Activated gamma-delta T cell treated with anti-CD3 and anti-CD28 coated beads, Interleukin-2, amount 50 U/mL, for 16 hours (primary cell): ENCODE data around the gene POLR2A.
"Not testable (repeated sequence)": the region's sequence is repeated elsewhere in the genome, so short reads cannot be mapped to it uniquely, and the experiment has no call there.

Source experiments
- DNase-seq: peaks from one replicate; pipeline ENCODE4 v3.0.0-alpha.2; 2020; ENCODE audit warnings: low read depth

The POLR2A gene

DNA sequence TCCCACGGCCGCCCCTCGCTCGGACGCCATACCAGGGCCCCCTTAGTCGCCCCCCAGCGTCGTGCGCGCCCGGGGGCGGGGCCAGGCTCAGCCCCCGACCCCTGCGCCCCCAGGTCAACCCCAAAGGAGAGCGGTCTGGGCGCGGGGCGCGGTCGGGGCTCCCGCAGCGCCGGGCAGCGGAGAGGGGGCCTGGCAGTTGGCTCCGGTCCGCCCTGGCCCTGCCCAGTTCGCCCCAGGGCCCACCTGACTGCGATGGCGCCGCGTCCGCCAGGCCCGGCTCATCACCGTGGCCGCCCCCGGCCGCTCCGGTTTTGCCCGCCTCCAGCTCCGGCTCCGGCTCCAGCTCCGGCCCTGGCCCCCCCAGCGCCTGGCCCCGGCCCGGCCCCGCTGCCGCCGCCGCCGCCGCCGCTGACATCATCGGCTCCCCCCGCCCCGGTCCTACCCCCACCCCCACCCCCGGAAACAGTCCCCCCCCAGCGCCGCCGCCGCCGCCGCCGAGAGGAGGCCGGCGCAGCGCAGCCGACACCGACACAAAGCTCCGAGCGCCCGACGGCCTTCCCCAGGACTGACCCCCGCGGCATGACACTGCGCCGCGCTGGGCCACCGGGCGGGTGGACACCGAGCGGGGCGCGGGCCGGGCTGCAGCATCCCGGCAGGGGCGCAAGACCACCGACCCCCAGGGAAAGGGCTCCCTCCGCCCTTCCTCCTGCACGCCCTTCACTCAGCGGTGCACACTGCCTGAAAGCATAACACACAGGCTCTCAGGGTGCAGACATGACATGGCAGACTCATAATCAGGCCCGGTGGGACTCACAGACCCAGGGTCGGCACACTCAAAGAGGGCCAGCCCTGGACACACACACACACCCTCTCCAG lies 4.7 kb upstream of the POLR2A start, which contains the start of gene ZBTB4:
ZBTB4 (minus strand) TSS at position 419 of the 876 bp plus-strand sequence. CDS start 12,830 bp downstream, outside the sequence.
- DNase-seq, result peak; percentile 45

DNA sequence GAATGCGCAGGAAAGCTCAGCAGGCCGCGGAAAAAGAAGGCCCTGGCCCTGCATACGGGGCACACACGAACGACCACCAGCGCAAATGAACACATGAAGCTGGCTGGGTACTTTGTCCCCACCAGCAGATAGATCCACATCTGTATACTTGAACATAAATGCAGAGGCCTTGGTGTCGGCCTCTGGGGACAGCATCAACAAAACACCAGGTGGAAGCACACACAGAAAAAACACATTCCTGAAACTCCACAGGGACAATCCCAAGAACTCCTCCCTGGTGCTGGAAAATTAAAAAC lies 4.1 kb upstream of the POLR2A start:
- DNase-seq, result no peak

DNA sequence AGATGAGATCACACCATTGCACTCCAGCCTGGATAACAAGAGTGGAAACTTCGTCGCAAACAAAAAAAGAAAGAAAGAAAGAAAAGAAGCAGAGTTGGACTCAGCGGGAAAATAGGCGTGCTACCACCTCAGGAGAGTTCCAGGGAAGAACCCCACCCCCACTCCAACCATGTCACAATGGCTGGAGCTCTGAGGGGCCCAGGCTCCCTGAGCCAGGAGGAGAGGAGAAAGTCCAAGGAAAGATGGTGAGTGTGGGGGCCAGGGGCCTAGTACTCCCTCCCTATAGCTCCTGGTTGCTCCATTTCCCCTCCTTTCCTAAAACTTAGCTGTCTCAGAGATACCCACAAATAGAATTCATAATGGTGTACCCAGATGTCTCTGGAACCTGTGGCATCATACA lies 2.9 kb upstream of the POLR2A start, which contains the start of gene SLC35G6:
SLC35G6 (plus strand) TSS at position 172 of the 400 bp plus-strand sequence; CDS start at position 243, 71 bp downstream.
- not testable (repeated sequence) for DNase-seq

DNA sequence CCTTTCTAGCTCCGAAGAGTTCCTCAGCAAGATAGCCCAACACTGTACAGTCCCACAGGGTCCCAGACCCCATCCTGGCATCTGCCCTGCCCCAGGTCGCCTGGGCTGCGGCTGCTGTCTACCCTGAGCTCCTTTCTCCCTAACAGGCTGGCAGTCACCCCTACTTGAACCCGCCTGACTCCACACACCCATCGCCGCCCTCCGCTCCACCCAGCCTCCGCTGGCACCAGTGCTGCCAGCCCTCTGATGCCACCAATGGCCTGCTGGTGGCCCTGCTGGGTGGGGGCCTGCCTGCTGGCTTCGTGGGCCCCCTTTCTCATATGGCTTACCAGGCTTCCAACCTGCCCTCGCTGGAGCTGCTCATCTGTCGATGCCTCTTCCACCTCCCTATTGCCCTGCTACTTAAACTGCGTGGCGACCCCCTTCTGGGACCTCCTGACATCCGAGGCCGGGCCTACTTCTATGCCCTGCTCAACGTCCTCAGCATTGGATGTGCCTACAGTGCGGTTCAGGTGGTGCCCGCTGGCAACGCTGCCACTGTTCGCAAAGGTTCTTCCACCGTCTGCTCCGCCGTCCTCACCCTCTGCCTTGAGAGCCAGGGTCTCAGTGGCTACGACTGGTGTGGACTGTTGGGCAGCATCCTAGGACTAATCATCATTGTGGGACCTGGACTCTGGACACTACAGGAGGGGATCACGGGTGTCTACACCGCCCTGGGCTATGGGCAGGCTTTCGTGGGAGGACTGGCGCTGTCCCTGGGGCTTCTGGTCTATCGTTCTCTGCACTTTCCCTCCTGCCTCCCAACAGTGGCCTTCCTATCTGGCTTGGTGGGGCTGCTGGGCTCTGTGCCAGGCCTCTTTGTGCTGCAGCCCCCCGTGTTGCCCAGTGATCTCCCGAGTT lies 2.1 kb upstream of the POLR2A start:
- DNase-seq, result not testable (repeated sequence)

DNA sequence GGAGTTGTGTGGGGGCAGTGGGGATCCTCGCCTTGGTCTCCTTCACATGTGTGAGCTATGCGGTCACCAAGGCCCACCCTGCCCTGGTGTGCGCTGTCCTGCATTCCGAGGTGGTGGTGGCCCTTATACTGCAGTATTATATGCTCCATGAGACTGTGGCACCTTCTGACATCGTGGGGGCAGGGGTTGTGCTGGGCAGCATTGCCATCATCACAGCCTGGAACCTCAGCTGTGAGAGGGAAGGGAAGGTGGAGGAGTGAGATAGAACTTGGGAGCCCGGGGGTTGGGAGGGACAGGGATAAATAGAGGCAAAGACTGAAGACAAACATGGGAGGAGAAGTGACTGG lies 1.5 kb upstream of the POLR2A start:
- not testable (repeated sequence) for DNase-seq

DNA sequence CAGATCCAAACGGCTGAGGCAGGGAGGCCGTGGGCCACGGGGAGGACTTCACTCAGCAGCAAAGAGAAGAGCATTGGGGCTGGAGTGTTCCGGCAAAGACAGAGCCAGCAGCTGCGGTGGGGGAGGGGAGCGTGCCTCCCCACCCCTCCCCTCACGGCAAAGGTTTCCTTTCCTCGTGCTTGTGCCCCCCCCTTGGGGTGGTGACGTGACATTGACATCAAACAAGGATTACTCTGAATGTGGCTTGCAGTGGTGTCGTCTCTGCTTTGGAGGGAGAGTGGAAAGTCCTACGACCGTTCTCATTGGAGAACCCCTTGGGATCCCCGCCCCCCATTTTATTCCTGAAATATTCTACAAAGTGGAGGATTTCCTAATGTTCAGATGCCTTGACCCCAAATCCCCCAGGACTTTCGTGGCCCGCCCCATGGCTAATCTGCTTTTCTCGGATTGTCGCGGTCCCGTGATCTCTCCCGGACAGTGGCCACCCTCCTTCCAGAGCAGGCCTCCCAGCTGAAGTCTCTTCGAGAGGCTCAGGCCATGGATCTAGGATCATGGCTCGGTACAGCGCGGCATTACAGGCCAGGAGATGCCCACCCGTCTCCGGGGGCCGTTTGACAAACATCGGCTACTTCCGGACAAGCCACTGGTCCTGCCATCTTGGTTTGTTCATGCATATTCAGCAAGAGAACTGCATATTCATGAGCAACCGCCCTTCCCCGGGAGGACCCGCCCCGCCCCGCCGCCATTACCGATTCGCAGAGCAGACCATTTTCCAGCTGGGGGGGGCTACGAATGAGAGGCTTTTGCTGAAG lies 705 bp upstream of the POLR2A start:
- peak; percentile 94 for DNase-seq

DNA sequence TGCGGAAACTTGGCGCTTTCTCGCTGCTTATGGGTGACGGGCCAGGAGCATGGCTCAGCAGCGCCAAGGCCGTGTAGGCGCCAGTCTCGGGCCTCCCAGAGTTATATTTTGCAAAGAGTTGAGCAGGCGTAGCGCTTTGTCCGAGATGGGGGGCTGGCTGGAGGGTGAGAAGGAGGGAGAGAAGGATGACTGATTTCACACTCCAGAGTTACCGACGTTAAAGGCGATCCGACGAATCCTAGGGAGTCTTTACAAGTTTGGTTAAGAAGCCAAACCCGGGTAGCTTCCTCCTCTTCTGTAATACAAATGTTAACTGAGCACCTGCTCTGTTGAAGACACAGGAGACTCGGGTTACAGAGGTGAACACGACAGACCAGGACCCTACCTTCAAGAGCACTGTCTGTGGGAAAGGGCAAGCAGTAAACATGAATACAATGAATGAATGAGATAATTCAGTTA lies 782 bp downstream of the POLR2A start:
- no peak for DNase-seq

DNA sequence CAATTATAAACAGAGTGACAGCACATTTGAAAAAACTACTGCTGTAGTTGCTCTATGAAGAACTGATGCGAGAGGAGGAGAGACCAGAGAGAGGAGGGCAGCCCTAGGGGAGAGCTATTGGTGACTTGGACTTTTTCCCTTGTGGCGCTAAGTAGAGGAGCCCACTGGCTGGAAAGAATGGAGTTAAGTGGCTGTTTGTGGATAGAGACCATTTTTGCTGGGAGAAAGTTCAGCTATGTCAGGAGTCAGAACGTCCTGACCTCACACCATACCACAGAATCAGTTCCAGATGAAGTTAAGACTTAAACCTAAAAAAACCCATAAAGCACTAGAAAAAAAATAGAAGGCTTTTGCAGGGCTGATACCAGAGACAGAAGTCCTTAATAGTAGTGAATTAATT lies 2.0 kb downstream of the POLR2A start:
- no peak for DNase-seq

DNA sequence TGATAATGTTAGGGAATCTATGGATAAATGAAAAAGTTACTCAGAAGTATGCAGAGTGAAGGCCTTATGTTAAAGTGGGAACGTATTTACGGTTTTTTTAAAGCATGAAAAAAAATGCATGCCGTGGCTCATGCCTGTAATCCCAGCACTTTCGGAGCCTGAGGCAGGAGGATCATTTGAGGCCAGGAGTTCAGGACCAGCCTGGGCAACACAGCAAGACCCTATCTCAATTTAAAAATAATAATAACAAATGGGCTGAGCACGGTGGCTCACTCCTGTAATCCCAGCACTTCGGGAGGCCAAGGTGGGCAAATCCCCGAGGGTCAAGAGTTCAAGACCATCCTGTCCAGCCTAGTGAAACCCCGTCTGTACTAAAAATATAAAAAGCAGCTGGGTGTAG lies 6.0 kb downstream of the POLR2A start:
- DNase-seq, result no peak

DNA sequence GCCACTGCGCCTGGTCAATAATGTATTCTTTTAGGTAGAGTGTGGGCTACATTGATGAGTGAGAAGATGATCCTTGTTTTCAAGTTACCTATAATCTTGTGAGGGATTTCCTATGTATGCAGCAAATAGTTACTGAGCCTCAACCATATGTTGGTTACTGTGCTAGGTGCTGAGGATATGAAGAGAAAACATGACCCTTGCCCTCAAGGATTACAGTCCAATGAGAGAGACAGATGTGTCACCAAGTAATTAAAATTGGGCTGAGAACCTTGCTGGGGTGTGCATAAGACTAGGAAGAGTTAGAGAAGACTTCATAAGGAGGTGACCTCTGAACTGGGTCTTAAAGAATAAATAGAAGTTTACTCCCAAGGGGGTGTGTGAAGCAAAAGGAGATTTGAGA lies 7.4 kb downstream of the POLR2A start:
- no peak for DNase-seq

DNA sequence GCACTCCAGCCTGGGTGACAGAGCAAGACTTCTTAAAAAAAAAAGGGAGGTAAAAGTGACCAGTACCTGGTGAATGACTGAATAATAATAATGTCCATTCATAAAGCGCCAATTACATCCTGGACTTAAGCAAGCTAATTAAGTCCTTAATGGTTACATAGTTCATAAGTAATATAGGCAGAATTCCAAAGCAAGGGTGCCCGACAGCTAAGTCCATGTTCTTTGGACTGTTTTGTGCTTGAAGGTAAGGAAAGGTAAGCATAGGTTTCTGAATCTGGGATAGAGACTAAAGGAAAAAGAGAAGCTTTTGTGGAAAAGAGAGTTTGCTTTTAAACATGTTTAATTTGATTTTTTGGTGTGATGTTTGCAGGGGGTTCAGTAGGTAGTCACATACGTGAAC lies 9.8 kb downstream of the POLR2A start:
- DNase-seq, result no peak

DNA sequence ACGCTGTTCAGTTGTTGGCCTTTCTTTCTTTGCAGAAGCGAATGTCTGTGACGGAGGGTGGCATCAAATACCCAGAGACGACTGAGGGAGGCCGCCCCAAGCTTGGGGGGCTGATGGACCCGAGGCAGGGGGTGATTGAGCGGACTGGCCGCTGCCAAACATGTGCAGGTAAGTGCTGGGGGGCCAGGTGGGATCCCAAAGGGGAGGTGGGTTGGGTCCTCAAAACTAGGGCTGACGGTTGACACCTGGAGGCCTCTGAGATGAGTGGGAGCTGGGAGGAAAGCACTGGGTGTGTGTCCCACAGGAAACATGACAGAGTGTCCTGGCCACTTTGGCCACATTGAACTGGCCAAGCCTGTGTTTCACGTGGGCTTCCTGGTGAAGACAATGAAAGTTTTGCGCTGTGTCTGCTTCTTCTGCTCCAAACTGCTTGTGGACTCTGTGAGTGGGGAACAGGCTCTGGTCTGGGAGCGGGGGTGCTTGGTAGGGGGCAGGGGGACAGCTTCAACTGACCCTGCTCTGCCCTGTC lies 11.8 kb downstream of the POLR2A start:
- no peak for DNase-seq

DNA sequence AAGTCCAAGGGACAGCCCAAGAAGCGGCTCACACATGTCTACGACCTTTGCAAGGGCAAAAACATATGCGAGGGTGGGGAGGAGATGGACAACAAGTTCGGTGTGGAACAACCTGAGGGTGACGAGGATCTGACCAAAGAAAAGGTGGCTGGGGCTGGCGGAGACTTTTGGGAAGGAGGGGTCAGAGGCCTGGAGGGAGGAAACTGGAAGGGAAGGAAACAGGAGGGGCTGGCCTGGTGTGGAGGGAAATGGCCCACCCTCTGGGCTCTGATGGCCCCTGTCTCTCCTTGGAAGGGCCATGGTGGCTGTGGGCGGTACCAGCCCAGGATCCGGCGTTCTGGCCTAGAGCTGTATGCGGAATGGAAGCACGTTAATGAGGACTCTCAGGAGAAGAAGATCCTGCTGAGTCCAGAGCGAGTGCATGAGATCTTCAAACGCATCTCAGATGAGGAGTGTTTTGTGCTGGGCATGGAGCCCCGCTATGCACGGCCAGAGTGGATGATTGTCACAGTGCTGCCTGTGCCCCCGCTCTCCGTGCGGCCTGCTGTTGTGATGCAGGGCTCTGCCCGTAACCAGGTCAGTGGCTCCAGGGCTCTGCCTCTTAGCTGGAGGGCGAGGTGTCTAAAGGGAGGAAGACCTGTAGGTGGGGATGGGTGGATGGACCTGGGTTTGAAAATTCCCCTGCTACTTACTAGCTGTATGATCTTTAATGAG lies 12.5 kb downstream of the POLR2A start:
- DNase-seq, result no peak

DNA sequence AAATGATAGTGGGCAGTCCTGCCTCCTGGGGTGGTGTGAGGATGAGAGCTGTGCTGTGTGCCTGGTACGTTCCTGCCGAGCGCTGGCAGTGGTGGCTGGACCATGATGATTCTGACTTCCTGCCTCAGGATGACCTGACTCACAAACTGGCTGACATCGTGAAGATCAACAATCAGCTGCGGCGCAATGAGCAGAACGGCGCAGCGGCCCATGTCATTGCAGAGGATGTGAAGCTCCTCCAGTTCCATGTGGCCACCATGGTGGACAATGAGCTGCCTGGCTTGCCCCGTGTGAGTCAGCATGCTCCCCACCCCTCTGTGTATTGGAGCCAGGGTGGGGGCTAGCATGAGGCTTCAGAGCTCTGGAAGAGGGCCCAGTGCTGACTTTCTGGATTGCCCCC lies 13.1 kb downstream of the POLR2A start:
- no peak for DNase-seq

DNA sequence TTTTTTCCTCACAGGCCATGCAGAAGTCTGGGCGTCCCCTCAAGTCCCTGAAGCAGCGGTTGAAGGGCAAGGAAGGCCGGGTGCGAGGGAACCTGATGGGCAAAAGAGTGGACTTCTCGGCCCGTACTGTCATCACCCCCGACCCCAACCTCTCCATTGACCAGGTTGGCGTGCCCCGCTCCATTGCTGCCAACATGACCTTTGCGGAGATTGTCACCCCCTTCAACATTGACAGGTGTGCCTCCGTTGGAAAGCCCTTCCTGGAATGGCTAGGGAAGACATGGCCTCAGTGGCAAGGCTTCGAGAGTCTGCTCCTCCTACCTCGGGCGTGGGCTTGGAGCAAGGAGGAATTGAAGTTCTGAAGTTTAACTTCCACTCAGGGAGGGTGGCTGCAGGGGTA lies 13.5 kb downstream of the POLR2A start:
- DNase-seq, result no peak

DNA sequence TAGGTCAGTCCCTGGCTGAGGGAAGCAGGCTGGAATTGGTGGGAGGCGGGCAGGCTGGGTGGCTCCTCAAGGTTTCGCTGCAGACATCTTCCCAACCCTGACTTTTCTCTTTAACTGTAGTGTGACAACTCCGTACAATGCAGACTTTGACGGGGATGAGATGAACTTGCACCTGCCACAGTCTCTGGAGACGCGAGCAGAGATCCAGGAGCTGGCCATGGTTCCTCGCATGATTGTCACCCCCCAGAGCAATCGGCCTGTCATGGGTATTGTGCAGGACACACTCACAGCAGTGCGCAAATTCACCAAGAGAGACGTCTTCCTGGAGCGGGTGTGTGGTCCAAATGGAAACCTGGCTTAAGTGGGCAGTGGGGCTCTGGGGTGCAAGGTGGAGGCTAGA lies 15.0 kb downstream of the POLR2A start:
- no peak for DNase-seq

DNA sequence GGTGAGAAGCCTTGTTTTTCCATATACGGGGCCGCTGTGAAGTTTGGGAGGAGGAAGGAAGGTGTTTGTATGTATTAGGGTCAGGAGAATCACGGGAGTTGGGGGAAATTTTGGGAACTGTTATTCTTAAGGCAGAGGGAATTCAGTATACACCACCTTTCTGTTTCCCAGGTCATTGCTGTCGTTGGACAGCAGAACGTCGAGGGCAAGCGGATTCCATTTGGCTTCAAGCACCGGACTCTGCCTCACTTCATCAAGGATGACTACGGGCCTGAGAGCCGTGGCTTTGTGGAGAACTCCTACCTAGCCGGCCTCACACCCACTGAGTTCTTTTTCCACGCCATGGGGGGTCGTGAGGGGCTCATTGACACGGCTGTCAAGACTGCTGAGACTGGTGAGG lies 17.6 kb downstream of the POLR2A start:
- DNase-seq, result no peak

DNA sequence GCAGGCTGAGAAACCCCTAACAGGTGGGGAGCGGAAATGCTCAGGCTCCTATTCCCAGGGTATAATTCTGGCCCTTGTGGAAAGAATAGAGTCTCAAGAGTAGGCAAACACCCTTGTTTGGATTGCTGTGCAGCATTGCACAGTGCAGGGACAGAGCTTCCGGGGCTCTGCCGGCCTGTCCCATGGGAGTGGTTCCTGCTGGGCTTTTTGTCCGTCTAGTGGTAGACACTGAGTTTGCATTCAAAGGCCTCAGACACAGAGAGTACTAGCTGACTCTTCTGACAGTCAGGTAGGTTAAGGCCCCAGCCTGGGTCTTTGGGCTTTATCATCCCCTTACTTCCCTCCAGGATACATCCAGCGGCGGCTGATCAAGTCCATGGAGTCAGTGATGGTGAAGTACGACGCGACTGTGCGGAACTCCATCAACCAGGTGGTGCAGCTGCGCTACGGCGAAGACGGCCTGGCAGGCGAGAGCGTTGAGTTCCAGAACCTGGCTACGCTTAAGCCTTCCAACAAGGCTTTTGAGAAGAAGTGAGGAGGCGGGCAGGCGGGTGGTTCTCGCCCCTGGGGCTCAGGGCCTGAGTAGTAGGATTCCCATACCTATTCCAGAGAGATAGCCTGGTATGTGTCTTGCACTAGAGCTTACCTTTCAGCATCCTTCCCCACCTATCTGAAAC lies 18.1 kb downstream of the POLR2A start:
- no peak for DNase-seq

DNA sequence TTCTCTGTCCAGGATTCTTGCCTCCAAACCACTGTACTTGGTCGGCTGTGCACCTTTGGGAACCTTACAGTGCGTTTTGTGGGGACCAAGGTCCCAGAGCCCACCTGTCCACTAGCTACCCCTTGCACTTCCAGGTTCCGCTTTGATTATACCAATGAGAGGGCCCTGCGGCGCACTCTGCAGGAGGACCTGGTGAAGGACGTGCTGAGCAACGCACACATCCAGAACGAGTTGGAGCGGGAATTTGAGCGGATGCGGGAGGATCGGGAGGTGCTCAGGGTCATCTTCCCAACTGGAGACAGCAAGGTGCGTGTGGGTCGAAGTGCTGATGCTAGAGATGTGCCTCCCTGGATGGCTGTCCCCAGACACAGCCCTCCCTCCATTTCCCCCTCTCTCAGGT lies 18.8 kb downstream of the POLR2A start:
- no peak for DNase-seq

DNA sequence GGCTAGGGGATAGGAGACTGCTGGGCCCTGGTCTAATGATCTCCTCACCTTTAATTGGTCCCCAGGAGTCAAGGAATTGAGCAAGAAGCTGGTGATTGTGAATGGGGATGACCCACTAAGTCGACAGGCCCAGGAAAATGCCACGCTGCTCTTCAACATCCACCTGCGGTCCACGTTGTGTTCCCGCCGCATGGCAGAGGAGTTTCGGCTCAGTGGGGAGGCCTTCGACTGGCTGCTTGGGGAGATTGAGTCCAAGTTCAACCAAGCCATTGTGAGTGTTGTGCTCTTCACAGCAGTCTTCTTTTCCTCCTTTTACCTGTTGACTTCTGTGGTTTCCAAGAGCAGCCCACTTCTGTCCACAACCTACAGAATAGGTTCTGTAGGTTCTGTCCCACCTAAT lies 19.4 kb downstream of the POLR2A start:
- DNase-seq, result no peak

DNA sequence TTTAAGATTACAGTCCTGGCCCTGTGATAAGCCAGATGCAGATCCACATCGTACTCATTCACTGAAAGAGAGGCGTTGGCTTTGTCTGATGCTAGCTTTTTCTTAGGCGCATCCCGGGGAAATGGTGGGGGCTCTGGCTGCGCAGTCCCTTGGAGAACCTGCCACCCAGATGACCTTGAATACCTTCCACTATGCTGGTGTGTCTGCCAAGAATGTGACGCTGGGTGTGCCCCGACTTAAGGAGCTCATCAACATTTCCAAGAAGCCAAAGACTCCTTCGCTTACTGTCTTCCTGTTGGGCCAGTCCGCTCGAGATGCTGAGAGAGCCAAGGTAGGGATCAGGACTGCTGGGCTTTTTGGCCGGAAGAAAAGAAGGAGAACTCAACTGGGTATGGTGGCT lies 24.0 kb downstream of the POLR2A start:
- DNase-seq, result no peak
